ENCODE data around the gene ANXA8L1. TPM values are rescaled to one million over a fixed set of nuclear protein-coding genes. Genes with fewer than 3 reads are reported as not detected.

Gene ANXA8L1
- total RNA-seq, 1 experiment from 2014 or later, result not detected

DNA sequence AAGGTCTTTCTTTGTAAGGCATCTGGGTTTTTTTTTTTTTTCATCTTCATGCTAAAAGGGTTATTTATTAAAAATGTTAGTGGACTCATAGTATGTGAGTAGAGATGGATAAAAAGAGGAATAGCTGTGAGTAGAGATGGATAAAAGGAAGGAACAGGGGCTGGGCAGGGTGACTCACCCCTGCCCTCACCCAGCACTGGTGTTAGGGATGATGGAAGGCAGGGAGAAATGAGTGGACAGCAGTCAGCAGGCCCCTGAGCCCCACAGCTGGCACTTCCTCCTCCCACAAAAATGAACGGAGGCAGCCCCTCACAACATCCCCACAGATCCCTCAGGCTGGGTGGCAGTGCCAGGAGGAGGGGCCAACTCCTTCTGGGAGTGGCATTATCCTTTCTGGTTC lies 49.5 kb upstream of the ANXA8L1 start (continued):
- no peak for TF ChIP-seq YY1 (IDR thresholded peaks at IDR 0.05; ENCODE audit: extremely low read depth, insufficient replicate concordance, low read depth, low read length)
- no peak for TF ChIP-seq SP1 (IDR thresholded peaks at IDR 0.05; ENCODE audit: low read depth)

GRCh38 chr10:46326971-46327370 lies 48.6 kb upstream of the ANXA8L1 start:
- Histone ChIP-seq H3K9me2 (ENCODE audit: insufficient read depth) (no peaks in the 10 kb centered on the region), H3K4me1 (ENCODE audit: control insufficient read depth in 1 of 2, insufficient read depth in 2 of 2, low read length in 2 of 2) (no peaks in the 10 kb centered on the region), H3K4me2 (ENCODE audit: low read length) (no peak overlapping the region), H3K27me3 (ENCODE audit: insufficient read depth, low read length) (no peaks in the 10 kb centered on the region), H3K4me3 (replicated peaks in 1 of 2; ENCODE audit: low read depth in 1 of 2, low read length in 2 of 2) (no peak overlapping the region), H3K79me2 (ENCODE audit: insufficient read depth, low read length) (no peaks in the 10 kb centered on the region), H4K20me1 (ENCODE audit: insufficient read depth) (no peaks in the 10 kb centered on the region), H3K27ac (ENCODE audit: low read depth, low read length) (no peak overlapping the region), H3K9me3 (ENCODE audit: control insufficient read depth in 1 of 2, insufficient read depth in 1 of 2, low read depth in 1 of 2, low read length in 2 of 2) (no peaks in the 10 kb centered on the region), H2AFZ (ENCODE audit: low read depth, low read length, poor library complexity, severe bottlenecking) (no peak overlapping the region), H3K36me3 (ENCODE audit: control insufficient read depth in 1 of 2, insufficient read depth in 2 of 2, low read length in 2 of 2) (no peaks in the 10 kb centered on the region), H3K9ac (ENCODE audit: low read length) (no peak overlapping the region)
- DNase-seq (ENCODE audit: low read depth, low spot score) (no peak), ATAC-seq (no peak)
- intact Hi-C loops (cut with micrococcal nuclease), result no loop called here
- CTCF ChIA-PET, result no interaction called here
- POLR2A ChIA-PET, result no interaction called here
- RAD21 ChIA-PET (ENCODE audit: low non-redundant PET in 1 of 2, low total read pairs in 2 of 2, uncharacterized antibody in 2 of 2, unreplicated experiment in 2 of 2), result no interaction called here
- no TSS peak for BruUV-seq (replicated peaks)
- TF ChIP-seq, protein P1, sequence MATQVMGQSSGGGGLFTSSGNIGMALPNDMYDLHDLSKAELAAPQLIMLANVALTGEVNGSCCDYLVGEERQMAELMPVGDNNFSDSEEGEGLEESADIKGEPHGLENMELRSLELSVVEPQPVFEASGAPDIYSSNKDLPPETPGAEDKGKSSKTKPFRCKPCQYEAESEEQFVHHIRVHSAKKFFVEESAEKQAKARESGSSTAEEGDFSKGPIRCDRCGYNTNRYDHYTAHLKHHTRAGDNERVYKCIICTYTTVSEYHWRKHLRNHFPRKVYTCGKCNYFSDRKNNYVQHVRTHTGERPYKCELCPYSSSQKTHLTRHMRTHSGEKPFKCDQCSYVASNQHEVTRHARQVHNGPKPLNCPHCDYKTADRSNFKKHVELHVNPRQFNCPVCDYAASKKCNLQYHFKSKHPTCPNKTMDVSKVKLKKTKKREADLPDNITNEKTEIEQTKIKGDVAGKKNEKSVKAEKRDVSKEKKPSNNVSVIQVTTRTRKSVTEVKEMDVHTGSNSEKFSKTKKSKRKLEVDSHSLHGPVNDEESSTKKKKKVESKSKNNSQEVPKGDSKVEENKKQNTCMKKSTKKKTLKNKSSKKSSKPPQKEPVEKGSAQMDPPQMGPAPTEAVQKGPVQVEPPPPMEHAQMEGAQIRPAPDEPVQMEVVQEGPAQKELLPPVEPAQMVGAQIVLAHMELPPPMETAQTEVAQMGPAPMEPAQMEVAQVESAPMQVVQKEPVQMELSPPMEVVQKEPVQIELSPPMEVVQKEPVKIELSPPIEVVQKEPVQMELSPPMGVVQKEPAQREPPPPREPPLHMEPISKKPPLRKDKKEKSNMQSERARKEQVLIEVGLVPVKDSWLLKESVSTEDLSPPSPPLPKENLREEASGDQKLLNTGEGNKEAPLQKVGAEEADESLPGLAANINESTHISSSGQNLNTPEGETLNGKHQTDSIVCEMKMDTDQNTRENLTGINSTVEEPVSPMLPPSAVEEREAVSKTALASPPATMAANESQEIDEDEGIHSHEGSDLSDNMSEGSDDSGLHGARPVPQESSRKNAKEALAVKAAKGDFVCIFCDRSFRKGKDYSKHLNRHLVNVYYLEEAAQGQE (IDR thresholded peaks at IDR 0.05; ENCODE audit: low read depth), result no peak
- TF ChIP-seq, protein P2, sequence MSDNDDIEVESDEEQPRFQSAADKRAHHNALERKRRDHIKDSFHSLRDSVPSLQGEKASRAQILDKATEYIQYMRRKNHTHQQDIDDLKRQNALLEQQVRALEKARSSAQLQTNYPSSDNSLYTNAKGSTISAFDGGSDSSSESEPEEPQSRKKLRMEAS (IDR thresholded peaks at IDR 0.05), result no peak
- no peak for TF ChIP-seq EZH2phosphoT487 (IDR thresholded peaks at IDR 0.05; ENCODE audit: borderline replicate concordance)
- TF ChIP-seq SRF (IDR thresholded peaks at IDR 0.05; ENCODE audit: low read depth), result no peak
- no peak for TF ChIP-seq RAD21 (IDR thresholded peaks at IDR 0.05; ENCODE audit: low read depth)
- no peak for TF ChIP-seq CTCF (IDR thresholded peaks at IDR 0.05 in 2 of 3, conservative IDR thresholded peaks at IDR 0.05 in 1 of 3; ENCODE audit: borderline replicate concordance in 1 of 3, insufficient read depth in 1 of 3, low read depth in 2 of 3, low read length in 2 of 3)
- no peak for TF ChIP-seq CBX3 (IDR thresholded peaks at IDR 0.05; ENCODE audit: low read depth)
- no peak for TF ChIP-seq TCF7L2 (IDR thresholded peaks at IDR 0.05; ENCODE audit: borderline replicate concordance, extremely low read depth, insufficient read depth, insufficient read length)
- no peak for TF ChIP-seq SIN3A (IDR thresholded peaks at IDR 0.05; ENCODE audit: low read depth)
- TF ChIP-seq EGR1 (IDR thresholded peaks at IDR 0.05; ENCODE audit: low read depth), result no peak
- TF ChIP-seq, protein P3, sequence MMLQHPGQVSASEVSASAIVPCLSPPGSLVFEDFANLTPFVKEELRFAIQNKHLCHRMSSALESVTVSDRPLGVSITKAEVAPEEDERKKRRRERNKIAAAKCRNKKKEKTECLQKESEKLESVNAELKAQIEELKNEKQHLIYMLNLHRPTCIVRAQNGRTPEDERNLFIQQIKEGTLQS (IDR thresholded peaks at IDR 0.05), result no peak
- TF ChIP-seq EZH2 (IDR thresholded peaks at IDR 0.05), result no peak
- no peak for TF ChIP-seq ZNF274 (IDR thresholded peaks at IDR 0.05; ENCODE audit: low read depth, low read length)
- TF ChIP-seq ELF1 (IDR thresholded peaks at IDR 0.05; ENCODE audit: borderline replicate concordance, low read depth), result no peak
- TF ChIP-seq, protein P4, sequence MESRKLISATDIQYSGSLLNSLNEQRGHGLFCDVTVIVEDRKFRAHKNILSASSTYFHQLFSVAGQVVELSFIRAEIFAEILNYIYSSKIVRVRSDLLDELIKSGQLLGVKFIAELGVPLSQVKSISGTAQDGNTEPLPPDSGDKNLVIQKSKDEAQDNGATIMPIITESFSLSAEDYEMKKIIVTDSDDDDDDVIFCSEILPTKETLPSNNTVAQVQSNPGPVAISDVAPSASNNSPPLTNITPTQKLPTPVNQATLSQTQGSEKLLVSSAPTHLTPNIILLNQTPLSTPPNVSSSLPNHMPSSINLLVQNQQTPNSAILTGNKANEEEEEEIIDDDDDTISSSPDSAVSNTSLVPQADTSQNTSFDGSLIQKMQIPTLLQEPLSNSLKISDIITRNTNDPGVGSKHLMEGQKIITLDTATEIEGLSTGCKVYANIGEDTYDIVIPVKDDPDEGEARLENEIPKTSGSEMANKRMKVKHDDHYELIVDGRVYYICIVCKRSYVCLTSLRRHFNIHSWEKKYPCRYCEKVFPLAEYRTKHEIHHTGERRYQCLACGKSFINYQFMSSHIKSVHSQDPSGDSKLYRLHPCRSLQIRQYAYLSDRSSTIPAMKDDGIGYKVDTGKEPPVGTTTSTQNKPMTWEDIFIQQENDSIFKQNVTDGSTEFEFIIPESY (IDR thresholded peaks at IDR 0.05; ENCODE audit: extremely low read depth, insufficient replicate concordance, low read length), result no peak
- TF ChIP-seq POLR2AphosphoS5 (IDR thresholded peaks at IDR 0.05; ENCODE audit: low read depth, low read length), result no peak
- no peak for TF ChIP-seq YY1 (IDR thresholded peaks at IDR 0.05; ENCODE audit: extremely low read depth, insufficient replicate concordance, low read depth, low read length)
- TF ChIP-seq SP1 (IDR thresholded peaks at IDR 0.05; ENCODE audit: low read depth), result no peak
- no peak for TF ChIP-seq ZFX (IDR thresholded peaks at IDR 0.05)
